ENCODE results near the gene AMOTL1. TPM values are rescaled to one million over a fixed set of nuclear protein-coding genes. Genes with fewer than 3 reads are reported as not detected.

The AMOTL1 gene
- total RNA-seq, 4 donors from 2014 or later, result 150 to 393 (median 244) TPM

DNA sequence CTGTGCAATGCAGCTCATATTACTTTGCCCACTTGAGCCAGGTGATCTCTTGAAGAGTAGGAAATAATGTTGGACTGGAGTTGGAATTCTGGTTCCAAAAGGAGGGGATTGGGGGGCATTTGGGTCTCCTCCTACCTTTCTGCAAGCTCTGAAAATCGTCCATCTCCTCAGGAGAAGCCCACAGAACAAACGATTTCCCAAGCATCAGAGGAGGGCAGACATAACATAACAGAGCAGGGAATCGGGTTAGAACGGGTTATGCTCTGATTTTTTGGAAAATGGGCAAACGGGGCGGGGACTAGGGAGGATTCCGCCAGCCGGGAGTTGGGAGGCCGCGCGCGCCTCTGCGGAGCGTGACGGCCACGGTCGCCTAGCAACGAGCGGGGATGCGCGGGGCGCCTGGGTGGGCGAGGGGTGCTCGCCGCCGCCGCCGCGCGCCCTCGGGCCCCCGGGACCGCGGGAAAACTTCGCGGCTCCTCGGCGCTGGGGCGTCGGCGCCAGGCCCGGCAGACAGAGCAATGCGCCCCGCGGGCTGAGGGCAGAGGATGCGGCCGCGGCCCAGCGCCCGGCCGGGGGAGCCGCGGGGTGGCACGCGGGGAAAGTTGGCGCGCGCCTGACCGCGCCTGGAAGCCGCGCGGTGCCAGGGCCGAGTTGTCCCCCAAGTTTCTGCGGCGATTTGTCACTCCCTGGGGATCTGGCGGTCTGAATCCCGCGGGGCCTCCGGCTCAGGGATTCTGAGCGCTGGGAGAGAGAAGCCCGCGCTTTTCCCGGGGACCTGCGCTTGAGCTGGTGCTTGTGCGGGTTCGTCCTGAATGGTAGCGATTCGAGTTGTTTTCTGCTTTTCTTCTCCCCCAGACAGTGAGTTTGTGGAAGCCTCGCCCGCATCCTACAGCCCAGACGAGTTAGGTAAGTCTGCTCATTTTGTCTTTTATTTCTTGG lies 27.8 kb upstream of the AMOTL1 start:
- Histone ChIP-seq H3K4me3 (peak overlapping the region; percentile 59 to 70 (median 66)), H3K9me3 (no peaks in the 10 kb centered on the region), H3K4me1 (peaks cover 28 to 34% of the 10 kb centered on the region in 2 donors), H3K27ac (peak overlapping the region; percentile 46 to 75 (median 74)), H3K27me3 (no peaks in the 10 kb centered on the region), H3K36me3 (no peaks in the 10 kb centered on the region)
- TF ChIP-seq POLR2A (IDR thresholded peaks at IDR 0.05), result no peak
- TF ChIP-seq, protein P1, sequence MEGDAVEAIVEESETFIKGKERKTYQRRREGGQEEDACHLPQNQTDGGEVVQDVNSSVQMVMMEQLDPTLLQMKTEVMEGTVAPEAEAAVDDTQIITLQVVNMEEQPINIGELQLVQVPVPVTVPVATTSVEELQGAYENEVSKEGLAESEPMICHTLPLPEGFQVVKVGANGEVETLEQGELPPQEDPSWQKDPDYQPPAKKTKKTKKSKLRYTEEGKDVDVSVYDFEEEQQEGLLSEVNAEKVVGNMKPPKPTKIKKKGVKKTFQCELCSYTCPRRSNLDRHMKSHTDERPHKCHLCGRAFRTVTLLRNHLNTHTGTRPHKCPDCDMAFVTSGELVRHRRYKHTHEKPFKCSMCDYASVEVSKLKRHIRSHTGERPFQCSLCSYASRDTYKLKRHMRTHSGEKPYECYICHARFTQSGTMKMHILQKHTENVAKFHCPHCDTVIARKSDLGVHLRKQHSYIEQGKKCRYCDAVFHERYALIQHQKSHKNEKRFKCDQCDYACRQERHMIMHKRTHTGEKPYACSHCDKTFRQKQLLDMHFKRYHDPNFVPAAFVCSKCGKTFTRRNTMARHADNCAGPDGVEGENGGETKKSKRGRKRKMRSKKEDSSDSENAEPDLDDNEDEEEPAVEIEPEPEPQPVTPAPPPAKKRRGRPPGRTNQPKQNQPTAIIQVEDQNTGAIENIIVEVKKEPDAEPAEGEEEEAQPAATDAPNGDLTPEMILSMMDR (IDR thresholded peaks at IDR 0.05 in 4 of 5, conservative IDR thresholded peaks at IDR 0.05 in 1 of 5), result no peak
- intact Hi-C loops (cut with DNase I; ENCODE audit: low total_unique reads), result loop anchor here (2.0 kb wide), 1 partner anchor 28 kb away; the partner anchor contains the start of gene AMOTL1
- DNase-seq, result no peak
- in situ Hi-C loops (cut with MboI; ENCODE audit: low sequenced_read_pairs in 4 of 4), result no loop called here
- ATAC-seq, result peak; percentile 17 to 24

DNA sequence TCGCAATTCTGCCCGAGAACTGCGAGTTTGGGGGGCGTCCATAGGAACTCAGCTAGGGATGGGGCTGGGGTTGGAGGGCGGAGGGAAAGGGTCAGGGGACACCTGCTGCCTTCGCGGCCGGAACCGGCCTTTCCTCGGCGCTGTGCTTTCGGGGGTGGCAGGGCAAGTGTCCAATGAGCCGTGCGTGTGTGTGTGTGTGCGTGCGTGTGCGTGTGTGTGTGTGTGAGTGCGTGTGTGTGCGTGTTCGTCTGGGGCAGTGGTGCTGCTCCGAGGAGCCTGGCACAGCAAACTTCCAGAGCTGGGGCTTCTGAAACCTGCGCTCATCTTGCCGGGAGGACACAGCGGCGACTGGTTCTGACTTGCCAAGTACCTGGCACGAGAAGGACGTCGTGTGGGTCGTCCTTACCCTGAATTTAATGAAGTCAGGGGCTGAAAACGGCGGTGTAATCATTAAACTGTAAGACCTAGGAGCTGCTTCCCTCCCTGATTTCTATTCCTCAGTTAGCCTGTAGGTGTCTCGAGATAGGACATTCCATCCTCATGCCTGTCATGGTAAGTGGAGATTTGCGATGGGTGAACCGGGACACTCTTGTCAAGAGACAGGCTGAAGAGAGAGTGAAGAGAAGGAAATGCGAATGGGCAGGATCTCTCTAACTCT lies 27.0 kb upstream of the AMOTL1 start:
- H3K4me1 ChIP-seq, result peaks cover 30 to 34% of the 10 kb centered on the region in 2 donors
- H3K27me3 ChIP-seq, result no peaks in the 10 kb centered on the region
- peak in 1 of 2 donors; percentile 45 for DNase-seq
- H3K4me3 ChIP-seq, result peak overlapping the region; percentile 59 to 70 (median 66)
- H3K36me3 ChIP-seq, result no peaks in the 10 kb centered on the region
- peak overlapping the region; percentile 46 to 75 (median 74) for H3K27ac ChIP-seq
- H3K9me3 ChIP-seq, result no peaks in the 10 kb centered on the region
- TF ChIP-seq, protein P1 (IDR thresholded peaks at IDR 0.05 in 4 of 5, conservative IDR thresholded peaks at IDR 0.05 in 1 of 5), result peak; percentile 37 to 69 (median 61)
- no peak for TF ChIP-seq POLR2A (IDR thresholded peaks at IDR 0.05)
- intact Hi-C loops (cut with DNase I; ENCODE audit: low total_unique reads), result loop anchor here (2.0 kb wide), 1 partner anchor 28 kb away; the partner anchor contains the start of gene AMOTL1
- in situ Hi-C loops (cut with MboI; ENCODE audit: low sequenced_read_pairs in 4 of 4), result no loop called here
- ATAC-seq, result peak; percentile 91 to 96

DNA sequence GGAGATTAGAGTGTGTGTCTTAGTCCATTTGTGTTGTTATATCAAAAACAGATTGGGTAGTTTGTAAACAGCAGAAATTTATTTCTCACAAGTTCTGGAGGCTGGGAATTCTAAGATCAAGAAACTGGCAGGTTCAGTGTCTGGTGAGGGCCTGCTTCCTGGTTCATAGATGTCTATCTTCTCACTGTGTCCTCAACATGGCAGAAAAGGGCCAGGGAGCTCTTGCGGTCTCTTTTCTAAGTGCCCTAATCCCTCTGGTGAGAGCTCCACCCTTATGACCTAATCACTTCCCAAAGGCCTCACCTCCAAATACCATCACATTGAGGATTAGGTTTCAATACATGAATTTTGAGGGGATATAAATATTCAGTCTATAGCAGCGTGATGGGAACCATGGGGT lies 25.5 kb upstream of the AMOTL1 start:
- peaks cover 28 to 44% of the 10 kb centered on the region in 2 donors for H3K4me1 ChIP-seq
- no peak for TF ChIP-seq POLR2A (IDR thresholded peaks at IDR 0.05)
- TF ChIP-seq, protein P1 (IDR thresholded peaks at IDR 0.05 in 4 of 5, conservative IDR thresholded peaks at IDR 0.05 in 1 of 5), result no peak
- H3K4me3 ChIP-seq, result no peak overlapping the region
- intact Hi-C loops (cut with DNase I; ENCODE audit: low total_unique reads) (no loop called here), in situ Hi-C loops (cut with MboI; ENCODE audit: low sequenced_read_pairs in 4 of 4) (no loop called here)
- peak overlapping the region in 3 of 4 donors; percentile 6 to 75 (median 21) for H3K27ac ChIP-seq
- H3K27me3 ChIP-seq, result no peaks in the 10 kb centered on the region
- no peaks in the 10 kb centered on the region for H3K36me3 ChIP-seq
- ATAC-seq (no peak), DNase-seq (no peak)
- H3K9me3 ChIP-seq, result no peaks in the 10 kb centered on the region

DNA sequence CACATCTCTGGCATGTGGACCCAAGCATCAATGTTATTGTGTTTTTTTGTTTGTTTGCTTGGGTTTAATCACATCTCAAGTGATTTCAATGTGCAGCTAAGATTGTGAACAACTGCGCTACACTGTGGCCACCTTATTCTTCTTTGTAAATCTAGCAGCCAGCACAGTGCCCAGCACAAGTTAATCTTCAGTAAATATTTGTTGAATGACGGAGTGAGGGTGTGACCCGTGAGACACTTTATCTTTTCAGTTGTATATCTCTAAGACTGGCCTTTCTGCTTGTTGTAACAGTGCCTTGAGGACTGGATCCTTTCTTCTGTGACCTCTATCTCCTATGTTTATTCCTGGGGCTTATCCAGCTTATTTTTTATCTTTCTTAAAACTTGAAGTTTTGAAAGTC lies 21.4 kb upstream of the AMOTL1 start:
- ATAC-seq (no peak), DNase-seq (no peak)
- intact Hi-C loops (cut with DNase I; ENCODE audit: low total_unique reads), result loop anchor here (5.0 kb wide), 1 partner anchor 51 kb away; no protein-coding TSS in a partner anchor
- Histone ChIP-seq H3K27me3 (no peaks in the 10 kb centered on the region), H3K27ac (peak overlapping the region in 1 of 4 donors; percentile 11), H3K9me3 (no peaks in the 10 kb centered on the region), H3K4me1 (peaks cover 31 to 44% of the 10 kb centered on the region in 2 donors), H3K4me3 (no peak overlapping the region), H3K36me3 (no peaks in the 10 kb centered on the region)
- TF ChIP-seq POLR2A (IDR thresholded peaks at IDR 0.05), result no peak
- TF ChIP-seq, protein P1 (IDR thresholded peaks at IDR 0.05 in 4 of 5, conservative IDR thresholded peaks at IDR 0.05 in 1 of 5), result no peak
- in situ Hi-C loops (cut with MboI; ENCODE audit: low sequenced_read_pairs in 4 of 4), result no loop called here
